Measurements from ENCODE around the gene DLGAP1. TPM values are rescaled to one million over a fixed set of nuclear protein-coding genes. Genes with fewer than 3 reads are reported as not detected.

DLGAP1 gene
- total and polyA plus RNA-seq, 2 experiments from 2014 or later = 17.0 to 48.5 TPM

- TF ChIP-seq ZNF462 (CRISPR knock-in tag; IDR thresholded peaks at IDR 0.05) (no peak), CREB1 (CRISPR knock-in tag; IDR thresholded peaks at IDR 0.05; ENCODE audit: low read depth) (no peak), REST (IDR thresholded peaks at IDR 0.05; ENCODE audit: unreplicated experiment) (no peak), JUNB (IDR thresholded peaks at IDR 0.05; ENCODE audit: unreplicated experiment) (no peak), POLR2AphosphoS5 (IDR thresholded peaks at IDR 0.05; ENCODE audit: low read depth) (no peak), ZNF114 (CRISPR knock-in tag; IDR thresholded peaks at IDR 0.05) (no peak)
Observed at GRCh38 chr18:3457261-3457724, 997.8 kb downstream of the DLGAP1 start (continued).

All from GM23338 (cell line).